Right lobe of liver (tissue), 4 donors: ENCODE data around the gene SUV39H1.
"Not testable (repeated sequence)": the region's sequence is repeated elsewhere in the genome, so short reads cannot be mapped to it uniquely, and the experiment has no call there.

Experiments
- POLR2A ChIP-seq: fragments of 450-650 bp; IDR thresholded peaks from one replicate; pipeline ENCODE4 v1.6.1; 2017; ENCODE audit warnings: antibody characterized with exemption, mild to moderate bottlenecking
- TF ChIP-seq, protein P1 (sequence below), 4 donors: fragments of 200-600 bp in 3 of 4; fragments of 450-650 bp in 1 of 4; IDR thresholded peaks; one replicate each; pipeline versions ENCODE4 v1.5.1 to v1.8.0; 2016 to 2022; ENCODE audit warnings: antibody characterized with exemption in 4 of 4, mild to moderate bottlenecking in 2 of 4
- donor health status: DM: no; HTN: no; CAD: no.
- donor health status: DM: no; HTN: no; CAD: no.
- donor health status: DM: no; HTN: yes; CAD: no.

DNA sequence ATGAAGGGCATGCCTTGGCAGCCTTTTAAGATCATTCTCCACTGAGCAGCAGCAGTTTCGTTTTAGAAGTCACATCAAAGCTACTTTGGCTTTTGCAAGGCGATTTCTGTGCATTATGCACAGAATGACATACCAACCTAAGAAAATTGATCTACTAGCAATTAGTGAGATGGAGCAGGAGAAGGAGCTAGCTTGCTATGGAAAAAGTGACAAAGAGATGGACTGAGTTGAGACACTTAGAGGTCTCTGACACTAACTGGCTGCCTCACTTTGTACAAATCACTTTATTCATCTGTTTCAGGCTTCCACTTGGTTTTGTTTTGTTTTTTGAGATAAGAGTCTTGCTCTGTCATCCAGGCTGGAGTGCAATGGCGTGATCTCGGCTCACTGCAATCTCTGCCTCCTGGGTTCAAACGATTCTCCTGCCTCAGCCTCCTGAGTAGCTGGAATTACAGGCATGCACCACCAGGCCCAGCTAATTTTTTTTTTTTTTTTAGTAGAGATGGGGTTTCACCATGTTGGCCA, 44.4 kb upstream of the SUV39H1 start:
- TF ChIP-seq POLR2A: not testable (repeated sequence)
- TF ChIP-seq, protein P1, sequence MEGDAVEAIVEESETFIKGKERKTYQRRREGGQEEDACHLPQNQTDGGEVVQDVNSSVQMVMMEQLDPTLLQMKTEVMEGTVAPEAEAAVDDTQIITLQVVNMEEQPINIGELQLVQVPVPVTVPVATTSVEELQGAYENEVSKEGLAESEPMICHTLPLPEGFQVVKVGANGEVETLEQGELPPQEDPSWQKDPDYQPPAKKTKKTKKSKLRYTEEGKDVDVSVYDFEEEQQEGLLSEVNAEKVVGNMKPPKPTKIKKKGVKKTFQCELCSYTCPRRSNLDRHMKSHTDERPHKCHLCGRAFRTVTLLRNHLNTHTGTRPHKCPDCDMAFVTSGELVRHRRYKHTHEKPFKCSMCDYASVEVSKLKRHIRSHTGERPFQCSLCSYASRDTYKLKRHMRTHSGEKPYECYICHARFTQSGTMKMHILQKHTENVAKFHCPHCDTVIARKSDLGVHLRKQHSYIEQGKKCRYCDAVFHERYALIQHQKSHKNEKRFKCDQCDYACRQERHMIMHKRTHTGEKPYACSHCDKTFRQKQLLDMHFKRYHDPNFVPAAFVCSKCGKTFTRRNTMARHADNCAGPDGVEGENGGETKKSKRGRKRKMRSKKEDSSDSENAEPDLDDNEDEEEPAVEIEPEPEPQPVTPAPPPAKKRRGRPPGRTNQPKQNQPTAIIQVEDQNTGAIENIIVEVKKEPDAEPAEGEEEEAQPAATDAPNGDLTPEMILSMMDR (IDR thresholded peaks at IDR 0.05): not testable (repeated sequence)
